GM19467 (cell line): Measurements from ENCODE around the gene BOC.

ENCODE experiments used
- ATAC-seq: cut with Tn5 transposase; IDR thresholded peaks from one replicate; pipeline ENCODE4 v1.9.1; 2021; ENCODE audit warnings: mild to moderate bottlenecking, moderate library complexity; ENCODE audit not compliant: unreplicated experiment

BOC gene

GRCh38 chr3:113193288-113193687, 18.1 kb upstream of the BOC start:
- ATAC-seq = no peak

- no peak for ATAC-seq
Measured at GRCh38 chr3:113193719-113194118, 17.6 kb upstream of the BOC start.

GRCh38 chr3:113194823-113195401, 16.4 kb upstream of the BOC start:
- ATAC-seq = no peak

GRCh38 chr3:113200351-113200750, 11.0 kb upstream of the BOC start:
- ATAC-seq = no peak

GRCh38 chr3:113200946-113201345, 10.4 kb upstream of the BOC start:
- ATAC-seq = no peak

- ATAC-seq = no peak
Measured at GRCh38 chr3:113204371-113204770, 7.0 kb upstream of the BOC start.

- ATAC-seq = no peak
Measured at GRCh38 chr3:113205481-113205880, 5.9 kb upstream of the BOC start.

GRCh38 chr3:113210604-113211329, 590 bp upstream of the BOC start:
- ATAC-seq = no peak

GRCh38 chr3:113212150-113212843, 940 bp downstream of the BOC start:
- no peak for ATAC-seq

GRCh38 chr3:113212844-113213375, 1.6 kb downstream of the BOC start:
- ATAC-seq = no peak

GRCh38 chr3:113213896-113214587, 2.7 kb downstream of the BOC start:
- no peak for ATAC-seq

GRCh38 chr3:113214917-113215595, 3.7 kb downstream of the BOC start:
- no peak for ATAC-seq

GRCh38 chr3:113216393-113216792, 5.0 kb downstream of the BOC start:
- ATAC-seq = no peak

GRCh38 chr3:113218011-113218680, 6.8 kb downstream of the BOC start:
- no peak for ATAC-seq

GRCh38 chr3:113218681-113219045, 7.3 kb downstream of the BOC start:
- ATAC-seq = no peak

- ATAC-seq = no peak
Measured at GRCh38 chr3:113219605-113220300, 8.4 kb downstream of the BOC start.

- no peak for ATAC-seq
Measured at GRCh38 chr3:113220721-113221120, 9.4 kb downstream of the BOC start.

- ATAC-seq = no peak
Measured at GRCh38 chr3:113221721-113222257, 10.4 kb downstream of the BOC start.

GRCh38 chr3:113222451-113223086, 11.2 kb downstream of the BOC start:
- no peak for ATAC-seq
